ENCODE measurements around the gene CSN1S1.

The CSN1S1 gene

GRCh38 chr4:69994782-69995181 lies 63.9 kb downstream of the CSN1S1 start:
- DNase-seq (ENCODE audit: low read depth): no peak

- DNase-seq (ENCODE audit: low read depth): no peak
Measured at GRCh38 chr4:69995526-69996016, 64.7 kb downstream of the CSN1S1 start, which contains the start of gene STATH. Gene STATH, plus strand, starts transcription at chr4:69995966. Its CDS starts 2,472 bp downstream, at chr4:69998438.
